ENCODE results near the gene ZRSR2.

Gene ZRSR2

DNA sequence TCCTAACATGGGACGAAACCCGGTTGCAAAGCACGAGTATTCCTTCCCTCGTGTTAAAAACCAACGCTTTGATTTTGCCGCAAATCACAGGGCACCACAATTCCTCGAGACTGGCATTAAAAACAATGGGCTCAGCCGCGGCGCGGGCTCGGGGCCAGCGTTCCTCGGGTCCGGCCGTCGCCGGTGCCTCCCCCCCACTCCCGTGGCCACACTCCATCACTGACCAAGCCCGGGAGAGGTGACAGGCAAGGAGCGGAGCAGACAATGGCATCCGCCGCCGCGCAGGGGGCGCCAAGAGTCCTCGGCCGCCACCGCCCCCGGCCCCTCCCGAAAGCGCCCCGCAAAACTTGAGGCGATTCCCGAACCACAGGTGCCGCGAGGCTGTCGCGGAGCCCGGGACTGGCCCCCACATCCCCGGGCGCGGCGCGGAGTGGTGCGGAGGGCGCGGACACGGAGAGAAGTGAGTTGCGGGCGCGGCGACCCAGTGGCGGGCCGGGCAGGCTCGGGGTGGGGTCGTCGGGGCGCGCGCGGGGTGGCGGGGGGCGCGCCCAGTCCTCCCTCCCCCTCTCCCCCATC lies 63.9 kb downstream of the ZRSR2 start:
- peak; percentile 11 to 37 for DNase-seq (ENCODE audit: low read depth in 2 of 2)

- DNase-seq (ENCODE audit: low read depth in 2 of 2) = peak; percentile 78 to 96
Observed at GRCh38 chrX:15854712-15855567, 64.7 kb downstream of the ZRSR2 start, which contains the start of gene AP1S2. Gene AP1S2, minus strand, starts transcription at chrX:15854813. Its CDS starts 2,289 bp downstream, at chrX:15852524.

GRCh38 chrX:15855568-15856221 lies 65.4 kb downstream of the ZRSR2 start:
- no peak for DNase-seq (ENCODE audit: low read depth in 2 of 2)

- DNase-seq (ENCODE audit: low read depth in 2 of 2) = no peak
Observed at GRCh38 chrX:15856222-15856587, 65.9 kb downstream of the ZRSR2 start.

DNA sequence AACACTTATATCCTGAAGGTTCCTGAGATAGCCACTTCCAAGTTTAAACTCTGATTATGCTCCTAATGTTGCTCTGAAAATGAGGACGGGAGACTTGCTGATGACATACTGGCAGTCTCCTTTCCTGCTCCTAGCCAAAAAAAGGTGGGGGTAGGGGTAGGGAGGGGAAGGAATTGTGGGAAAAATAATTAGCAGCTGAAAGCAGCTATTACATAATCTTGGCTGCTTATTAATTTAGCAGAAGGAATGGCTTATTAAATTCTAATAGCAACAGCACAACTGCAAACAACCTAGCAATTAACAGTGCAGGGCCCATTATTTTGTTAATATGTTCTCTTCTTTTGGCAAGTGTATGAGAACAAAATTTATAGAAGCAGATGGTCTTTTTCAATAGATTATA lies 66.4 kb downstream of the ZRSR2 start:
- no peak for DNase-seq (ENCODE audit: low read depth in 2 of 2)

DNA sequence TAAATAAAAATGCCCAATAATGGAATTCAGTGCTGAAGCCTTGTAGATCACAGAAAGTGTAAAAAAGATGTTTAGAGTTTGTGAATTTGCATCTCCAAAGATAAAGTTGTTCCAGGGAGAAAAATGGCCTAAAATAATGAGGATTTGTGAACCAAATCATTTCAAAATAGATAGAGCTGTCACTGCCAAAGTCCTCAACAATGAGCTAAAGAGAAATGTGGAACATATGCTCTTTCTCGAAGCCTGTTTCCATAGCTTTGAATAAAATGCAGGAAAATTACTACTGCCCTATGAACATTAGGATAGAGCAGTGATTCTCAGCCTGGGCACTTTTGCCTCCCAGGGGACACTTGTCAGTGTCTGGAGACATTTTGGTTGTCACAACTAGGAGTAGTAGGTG lies 67.8 kb downstream of the ZRSR2 start:
- DNase-seq (ENCODE audit: low read depth in 2 of 2) = no peak

GRCh38 chrX:15860921-15861320 lies 70.6 kb downstream of the ZRSR2 start:
- DNase-seq (ENCODE audit: low read depth in 2 of 2) = no peak

DNA sequence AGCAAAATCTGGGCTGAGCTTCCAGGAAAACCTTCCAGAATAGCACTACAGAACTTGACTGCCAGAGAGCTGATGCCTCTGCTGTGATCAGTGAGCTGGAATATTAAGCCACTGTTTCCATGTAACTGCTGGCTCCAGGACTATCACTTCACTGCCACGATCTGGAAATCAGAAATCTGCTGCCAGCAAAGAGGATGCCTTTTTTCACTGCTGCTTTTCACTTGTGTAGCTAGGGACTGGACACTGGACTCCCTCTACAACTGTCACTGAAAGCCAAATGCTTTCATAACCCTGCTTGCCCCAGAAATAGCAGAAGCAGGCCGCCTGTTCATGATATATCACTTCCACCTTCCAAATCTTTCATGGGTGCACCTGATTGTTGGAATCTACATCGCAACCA lies 73.7 kb downstream of the ZRSR2 start:
- DNase-seq (ENCODE audit: low read depth in 2 of 2) = no peak

- DNase-seq (ENCODE audit: low read depth in 2 of 2) = no peak
Observed at GRCh38 chrX:15864629-15865028, 74.3 kb downstream of the ZRSR2 start.

- no peak for DNase-seq (ENCODE audit: low read depth in 2 of 2)
Observed at GRCh38 chrX:15866147-15866546, 75.9 kb downstream of the ZRSR2 start.

- DNase-seq (ENCODE audit: low read depth in 2 of 2) = no peak
Observed at GRCh38 chrX:15869695-15870094, 79.4 kb downstream of the ZRSR2 start.

DNA sequence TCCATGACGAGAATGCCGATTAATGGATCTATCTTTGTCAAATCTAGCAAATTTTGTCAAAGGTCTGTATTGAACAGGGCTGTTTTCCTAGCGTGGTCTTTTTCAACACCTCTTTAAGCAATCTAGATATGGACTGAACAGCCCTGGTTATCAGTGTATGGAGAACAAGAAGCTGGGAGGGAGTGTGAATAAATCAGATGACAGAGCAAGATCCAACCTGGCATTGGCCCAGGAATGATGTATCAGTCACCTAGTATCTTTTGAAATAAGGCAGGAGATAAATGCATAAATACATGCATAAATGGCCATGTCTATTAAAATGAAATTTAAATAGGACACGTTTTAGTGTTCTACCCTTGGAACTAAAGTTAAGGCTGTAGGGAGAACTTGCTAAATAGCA lies 80.0 kb downstream of the ZRSR2 start:
- DNase-seq (ENCODE audit: low read depth in 2 of 2) = no peak

All from stimulated activated CD8-positive, alpha-beta memory T cell treated with anti-CD3 and anti-CD28 coated beads, Interleukin-2, amount 100 ng/mL, for 48 hours (primary cell).